Kidney (tissue), 14 donors: ENCODE data around the gene FGGY. TPM values are rescaled to one million over a fixed set of nuclear protein-coding genes. Genes with fewer than 3 reads are reported as not detected.

Experiments
- DNase-seq, 5 donors: peaks; one replicate each; pipeline ENCODE4 v3.0.0-alpha.2; 2013 to 2020
- FAIRE-seq: peaks from 2 replicates; lab custom pipeline; 2012; peaks lifted over from hg19 to GRCh38; lab: Jason Lieb, UNC
- H3K27ac ChIP-seq, 2 donors: one replicate each; pipeline ENCODE4 v1.7.0; 2013; ENCODE audit warnings: low read depth in 2 of 2, low read length in 2 of 2, inconsistent platforms in 1 of 2
- H3K27me3 ChIP-seq: one replicate; pipeline ENCODE4 v1.7.1; 2013; ENCODE audit warnings: low read length, inconsistent platforms; ENCODE audit not compliant: control insufficient read depth, insufficient read depth
- H3K36me3 ChIP-seq, 3 donors: one replicate each; pipeline versions ENCODE4 v1.7.0 to v1.7.1; 2013; ENCODE audit warnings: low read length in 3 of 3, control low read depth in 1 of 3, inconsistent platforms in 1 of 3; ENCODE audit not compliant: insufficient read depth in 3 of 3, control insufficient read depth in 2 of 3
- H3K4me1 ChIP-seq, 3 donors: one replicate each; pipeline versions ENCODE4 v1.7.0 to v1.7.1; 2013; ENCODE audit warnings: low read length in 3 of 3, inconsistent platforms in 1 of 3, low read depth in 1 of 3; ENCODE audit not compliant: control insufficient read depth in 2 of 3, insufficient read depth in 2 of 3
- H3K4me3 ChIP-seq, 3 donors: one replicate each; pipeline versions ENCODE4 v1.7.0 to v1.8.1; 2013; ENCODE audit warnings: low read length in 3 of 3, control low read depth in 1 of 3, inconsistent platforms in 1 of 3
- H3K9ac ChIP-seq, 3 donors: one replicate each; pipeline versions ENCODE4 v1.7.0 to v1.7.1; 2013; ENCODE audit warnings: low read length in 3 of 3, control low read depth in 1 of 3, inconsistent platforms in 1 of 3
- H3K9me3 ChIP-seq, 3 donors: one replicate each; pipeline versions ENCODE4 v1.7.0 to v1.7.1; 2013; ENCODE audit warnings: low read length in 3 of 3, control low read depth in 1 of 3, inconsistent platforms in 1 of 3; ENCODE audit not compliant: control insufficient read depth in 2 of 3, insufficient read depth in 1 of 3
- intact Hi-C: fragments of 100-400 bp; cut with DNase I; formaldehyde crosslinking; loops from one replicate; pipeline ENCODE4 v1.11.1; 2022
- polyA plus RNA-seq: library from polyadenylated mRNA; stranded (reverse); fragments of 350-450 nt; fragmentation: Illumina TruSeq; extraction: RNeasy Lipid Tissue Mini Kit (QIAGEN cat#74804); gene quantifications from one replicate; pipeline ENCODE4 v1.2.3, GENCODE V29; 2014; ENCODE audit warnings: low read depth, low replicate concordance; ENCODE audit not compliant: insufficient read depth
- total RNA-seq: library from RNA; stranded (reverse); fragmentation: NEBNext Ultra II Directional; extraction: Animal tissue kit (Norgen Biotek cat#: 25700); gene quantifications from one replicate; pipeline ENCODE4 v1.2.1, GENCODE V29; 2021
- TF ChIP-seq, protein P1 (sequence below): IDR thresholded peaks from 3 replicates; pipeline ENCODE4 v1.5.1; 2012; ENCODE audit warnings: mild to moderate bottlenecking, moderate library complexity, borderline replicate concordance; ENCODE audit not compliant: insufficient read depth; ENCODE audit errors: extremely low read depth
- donor health status: control.
- donor health status: control.
- donor health status: control.
- donor health status: control.
- donor health status: control.
- donor health status: DM: yes; HTN: yes; CAD: no.
- donor health status: Normal renal cell carcinoma (clear cell type).

Gene FGGY
- total and polyA plus RNA-seq, 2 donors from 2014 or later, result 11.2 to 31.0 TPM

DNA sequence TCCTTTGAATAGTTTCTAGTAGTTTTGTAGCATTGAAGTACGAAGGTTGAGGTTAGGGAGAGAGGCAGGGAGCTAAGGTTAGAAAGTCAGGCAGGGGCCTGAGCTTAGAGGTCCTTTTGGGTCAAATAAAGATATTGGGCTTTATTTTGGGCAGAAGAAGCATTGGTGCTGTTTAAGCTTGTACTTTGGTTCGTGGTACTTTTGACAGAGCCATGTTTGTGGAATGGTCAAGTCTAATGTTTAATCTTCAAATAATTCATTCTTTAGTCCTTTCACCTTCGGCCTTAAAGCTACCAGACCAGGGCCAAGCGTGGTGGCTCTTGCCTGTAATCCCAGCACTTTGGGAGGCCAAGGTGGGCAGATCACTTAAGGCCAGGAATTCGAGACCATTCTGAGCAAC, 12.5 kb downstream of the FGGY start:
- no peak for FAIRE-seq
- TF ChIP-seq, protein P1, sequence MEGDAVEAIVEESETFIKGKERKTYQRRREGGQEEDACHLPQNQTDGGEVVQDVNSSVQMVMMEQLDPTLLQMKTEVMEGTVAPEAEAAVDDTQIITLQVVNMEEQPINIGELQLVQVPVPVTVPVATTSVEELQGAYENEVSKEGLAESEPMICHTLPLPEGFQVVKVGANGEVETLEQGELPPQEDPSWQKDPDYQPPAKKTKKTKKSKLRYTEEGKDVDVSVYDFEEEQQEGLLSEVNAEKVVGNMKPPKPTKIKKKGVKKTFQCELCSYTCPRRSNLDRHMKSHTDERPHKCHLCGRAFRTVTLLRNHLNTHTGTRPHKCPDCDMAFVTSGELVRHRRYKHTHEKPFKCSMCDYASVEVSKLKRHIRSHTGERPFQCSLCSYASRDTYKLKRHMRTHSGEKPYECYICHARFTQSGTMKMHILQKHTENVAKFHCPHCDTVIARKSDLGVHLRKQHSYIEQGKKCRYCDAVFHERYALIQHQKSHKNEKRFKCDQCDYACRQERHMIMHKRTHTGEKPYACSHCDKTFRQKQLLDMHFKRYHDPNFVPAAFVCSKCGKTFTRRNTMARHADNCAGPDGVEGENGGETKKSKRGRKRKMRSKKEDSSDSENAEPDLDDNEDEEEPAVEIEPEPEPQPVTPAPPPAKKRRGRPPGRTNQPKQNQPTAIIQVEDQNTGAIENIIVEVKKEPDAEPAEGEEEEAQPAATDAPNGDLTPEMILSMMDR, result no peak

DNA sequence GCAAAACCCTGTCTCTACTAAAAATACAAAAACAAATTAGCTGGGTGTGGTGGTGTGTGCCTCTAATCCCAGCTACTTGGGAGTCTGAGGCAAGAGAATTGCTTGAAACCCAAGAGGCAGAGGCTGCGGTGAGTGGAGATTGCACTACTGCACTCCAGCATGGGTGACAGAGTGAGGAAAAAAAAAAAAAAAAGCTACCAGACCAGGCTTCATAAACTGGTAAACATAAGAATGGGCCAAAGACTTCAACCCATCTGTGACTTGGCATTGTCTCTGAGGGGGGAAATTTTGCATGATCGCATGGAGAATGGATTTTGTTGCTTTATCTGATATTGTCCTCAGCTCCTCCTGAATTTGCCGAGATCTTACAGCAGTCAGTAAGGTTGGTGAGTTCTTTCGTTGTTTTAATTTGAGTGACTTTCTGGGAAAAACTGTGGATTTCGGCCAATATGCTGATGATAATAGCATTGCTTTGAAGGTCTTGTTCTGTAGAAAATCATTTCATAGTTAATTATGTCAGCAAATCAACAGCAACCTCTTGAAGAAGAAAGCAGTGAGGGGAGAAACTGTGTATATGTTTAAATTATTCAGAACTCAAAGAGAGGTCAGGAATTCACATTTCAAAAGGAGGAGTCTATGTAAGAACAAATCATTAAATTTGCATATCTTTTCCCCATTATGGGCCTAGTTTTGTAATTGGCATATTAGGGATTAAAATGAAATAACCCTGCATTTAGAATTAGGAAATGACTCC, 13.1 kb downstream of the FGGY start:
- intact Hi-C loops, result no loop called here
- Histone ChIP-seq H3K4me1 (peaks cover 0 to 2% (median 0%) of the 10 kb centered on the region in 3 donors), H3K9ac (peak overlapping the region in 1 of 3 donors; percentile 46), H3K9me3 (peaks cover 0 to 3% (median 0%) of the 10 kb centered on the region in 3 donors), H3K27me3 (no peaks in the 10 kb centered on the region), H3K36me3 (no peaks in the 10 kb centered on the region), H3K4me3 (peak overlapping the region in 2 of 3 donors; percentile 57 to 63), H3K27ac (peak overlapping the region; percentile 32 to 52)
- DNase-seq (no peak), FAIRE-seq (no peak)
- TF ChIP-seq, protein P1, result no peak

More for the DNA sequence above, 12.5 kb downstream of the FGGY start:
- H3K27ac ChIP-seq, result peak overlapping the region in 1 of 2 donors; percentile 32
- intact Hi-C loops, result no loop called here
- H3K27me3 ChIP-seq, result no peaks in the 10 kb centered on the region
- peak overlapping the region in 1 of 3 donors; percentile 57 for H3K4me3 ChIP-seq
- peak overlapping the region in 1 of 3 donors; percentile 46 for H3K9ac ChIP-seq
- no peaks in the 10 kb centered on the region for H3K4me1 ChIP-seq
- no peak for DNase-seq
- no peaks in the 10 kb centered on the region for H3K36me3 ChIP-seq
- H3K9me3 ChIP-seq, result peaks cover 0 to 5% (median 0%) of the 10 kb centered on the region in 3 donors

DNA sequence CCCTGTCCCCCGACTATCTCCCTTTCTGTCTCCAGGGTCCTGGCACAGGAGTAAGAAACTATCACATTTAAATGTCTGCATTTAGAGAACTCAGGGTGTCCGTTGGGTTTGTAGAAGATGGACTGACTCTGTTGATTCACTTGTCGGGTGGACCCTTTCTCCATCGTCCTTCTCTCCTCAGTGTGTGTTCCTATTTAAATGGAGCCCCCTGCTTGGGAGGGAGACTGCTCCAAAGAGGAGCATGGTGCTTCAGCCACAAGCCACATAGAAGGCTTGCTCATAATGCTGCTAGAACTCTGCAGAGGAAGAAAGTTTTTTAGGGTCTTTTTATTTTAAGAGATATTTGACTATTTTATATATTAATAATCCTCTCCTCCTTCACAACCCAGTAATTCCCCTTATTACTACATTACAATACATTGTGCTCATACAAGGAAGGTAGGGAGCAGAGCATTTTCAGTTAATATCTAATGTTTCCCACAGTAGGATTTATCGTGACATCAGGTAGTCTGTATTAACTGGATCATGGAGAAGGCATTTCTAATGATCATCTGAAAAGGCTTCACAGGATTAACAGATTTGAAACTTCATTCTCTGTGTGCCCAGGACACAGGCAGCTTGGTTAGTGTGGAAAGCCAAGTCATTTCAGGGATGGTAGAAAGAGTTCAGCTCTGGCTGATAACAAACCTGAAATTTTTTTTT, 13.8 kb downstream of the FGGY start:
- no peak for FAIRE-seq
- H3K4me1 ChIP-seq, result peaks cover 0 to 2% (median 0%) of the 10 kb centered on the region in 3 donors
- no peaks in the 10 kb centered on the region for H3K9me3 ChIP-seq
- no peak for DNase-seq
- H3K27me3 ChIP-seq, result no peaks in the 10 kb centered on the region
- TF ChIP-seq, protein P1, result no peak
- no peaks in the 10 kb centered on the region for H3K36me3 ChIP-seq
- peak overlapping the region in 2 of 3 donors; percentile 57 to 63 for H3K4me3 ChIP-seq
- H3K27ac ChIP-seq, result peak overlapping the region; percentile 32 to 52
- intact Hi-C loops, result no loop called here
- H3K9ac ChIP-seq, result peak overlapping the region in 1 of 3 donors; percentile 46
